ENCODE results near the gene PRRC2A. TPM values are rescaled to one million over a fixed set of nuclear protein-coding genes. Genes with fewer than 3 reads are reported as not detected.
"Not testable (repeated sequence)": the region's sequence is repeated elsewhere in the genome, so short reads cannot be mapped to it uniquely, and the experiment has no call there.

PRRC2A gene
- total RNA-seq, 1 donor from 2014 or later = 235 TPM

GRCh38 chr6:31588871-31589650 is 31.5 kb upstream of the PRRC2A start:
- Mint-ChIP-seq H3K9me3 (no peaks in the 10 kb centered on the region), H3K27ac (no peak overlapping the region), H3K4me3 (no peak overlapping the region), H3K27me3 (peaks cover 14% of the 10 kb centered on the region), H3K36me3 (no peaks in the 10 kb centered on the region), H3K4me1 (ENCODE audit: unreplicated experiment) (no peaks in the 10 kb centered on the region)
- no peak for TF ChIP-seq CTCF (conservative IDR thresholded peaks at IDR 0.05)
- no peak for DNase-seq (ENCODE audit: extremely low spot score, unreplicated experiment)

GRCh38 chr6:31590691-31591090 is 29.8 kb upstream of the PRRC2A start:
- not testable (repeated sequence) for H3K27ac Mint-ChIP-seq; H3K36me3 Mint-ChIP-seq; H3K4me3 Mint-ChIP-seq; DNase-seq (ENCODE audit: extremely low spot score, unreplicated experiment); H3K4me1 Mint-ChIP-seq (ENCODE audit: unreplicated experiment); H3K9me3 Mint-ChIP-seq
- H3K27me3 Mint-ChIP-seq = peaks cover 11% of the 10 kb centered on the region

GRCh38 chr6:31592396-31592771 is 28.1 kb upstream of the PRRC2A start:
- Mint-ChIP-seq H3K27me3 (peaks cover 4% of the 10 kb centered on the region), H3K4me3 (no peak overlapping the region), H3K4me1 (ENCODE audit: unreplicated experiment) (no peaks in the 10 kb centered on the region)

GRCh38 chr6:31597006-31597405 is 23.5 kb upstream of the PRRC2A start:
- H3K4me3 Mint-ChIP-seq = no peak overlapping the region
- no peak overlapping the region for H3K27ac Mint-ChIP-seq
- no peaks in the 10 kb centered on the region for H3K9me3 Mint-ChIP-seq
- H3K36me3 Mint-ChIP-seq = no peaks in the 10 kb centered on the region
- H3K27me3 Mint-ChIP-seq = no peaks in the 10 kb centered on the region
- H3K4me1 Mint-ChIP-seq (ENCODE audit: unreplicated experiment) = peaks cover 6% of the 10 kb centered on the region
- DNase-seq (ENCODE audit: extremely low spot score, unreplicated experiment) = no peak
- TF ChIP-seq CTCF (conservative IDR thresholded peaks at IDR 0.05) = peak; percentile 69

More at GRCh38 chr6:31592396-31592771, 28.1 kb upstream of the PRRC2A start:
- Mint-ChIP-seq H3K36me3 (no peaks in the 10 kb centered on the region), H3K27ac (no peak overlapping the region), H3K9me3 (no peaks in the 10 kb centered on the region)
- no peak for DNase-seq (ENCODE audit: extremely low spot score, unreplicated experiment)
- no peak for TF ChIP-seq CTCF (conservative IDR thresholded peaks at IDR 0.05)

- Mint-ChIP-seq H3K36me3 (no peaks in the 10 kb centered on the region), H3K4me1 (ENCODE audit: unreplicated experiment) (no peaks in the 10 kb centered on the region), H3K9me3 (no peaks in the 10 kb centered on the region), H3K27me3 (no peaks in the 10 kb centered on the region), H3K27ac (no peak overlapping the region), H3K4me3 (no peak overlapping the region)
- TF ChIP-seq CTCF (conservative IDR thresholded peaks at IDR 0.05) = no peak
- DNase-seq (ENCODE audit: extremely low spot score, unreplicated experiment) = no peak
These were observed 13.2 kb upstream of the PRRC2A start for GRCh38 chr6:31607317-31607716.

- Mint-ChIP-seq H3K4me3 (no peak overlapping the region), H3K27me3 (no peaks in the 10 kb centered on the region), H3K9me3 (no peaks in the 10 kb centered on the region), H3K36me3 (no peaks in the 10 kb centered on the region), H3K27ac (no peak overlapping the region), H3K4me1 (ENCODE audit: unreplicated experiment) (peaks cover 9% of the 10 kb centered on the region)
- DNase-seq (ENCODE audit: extremely low spot score, unreplicated experiment) = no peak
- TF ChIP-seq CTCF (conservative IDR thresholded peaks at IDR 0.05) = no peak
These were observed 10.8 kb upstream of the PRRC2A start for GRCh38 chr6:31609519-31610406.

Measured in type B pancreatic cell (in vitro differentiated cells).